Neural crest cell (in vitro differentiated cells): ENCODE results near the gene MARVELD2. TPM values are rescaled to one million over a fixed set of nuclear protein-coding genes. Genes with fewer than 3 reads are reported as not detected.

ENCODE experiments used
- DNase-seq: peaks from one replicate; pipeline ENCODE4 v3.0.0; 2021; ENCODE audit warnings: low read depth, mixed read lengths, low spot score
- H3K27ac Mint-ChIP-seq: one replicate; pipeline ENCODE4 v1.8.0; 2021; ENCODE audit warnings: mild to moderate bottlenecking, mixed read lengths; ENCODE audit not compliant: unreplicated experiment
- H3K27me3 Mint-ChIP-seq: 2 replicates; pipeline ENCODE4 v1.8.0; 2021; ENCODE audit warnings: low read depth, mild to moderate bottlenecking, mixed read lengths
- H3K36me3 Mint-ChIP-seq: 2 replicates; pipeline ENCODE4 v1.8.0; 2021; ENCODE audit warnings: low read depth, mild to moderate bottlenecking, mixed read lengths
- H3K4me1 Mint-ChIP-seq: 2 replicates; pipeline ENCODE4 v1.8.0; 2021; ENCODE audit warnings: mixed read lengths
- H3K4me3 Mint-ChIP-seq: one replicate; pipeline ENCODE4 v1.8.0; 2021; ENCODE audit warnings: mild to moderate bottlenecking, mixed read lengths
- H3K9me3 Mint-ChIP-seq: 2 replicates; pipeline ENCODE4 v1.8.0; 2021; ENCODE audit warnings: mixed read lengths
- CTCF ChIP-seq: fragments of 200-600 bp; sonication (generic); conservative IDR thresholded peaks from 2 replicates; pipeline ENCODE4 v1.5.0; 2021; ENCODE audit warnings: antibody characterized with exemption, mild to moderate bottlenecking
- total RNA-seq: library from RNA; stranded (reverse); gene quantifications from 2 replicates; pipeline ENCODE4 v1.2.1, GENCODE V29; 2021

The MARVELD2 gene
- total RNA-seq, 1 donor from 2014 or later, result 0.68 TPM

- H3K9me3 Mint-ChIP-seq, result no peaks in the 10 kb centered on the region
These were observed 77.0 kb downstream of the MARVELD2 start for GRCh38 chr5:69491838-69492390.

GRCh38 chr5:69492391-69492922 is 77.5 kb downstream of the MARVELD2 start, which contains the start of gene OCLN:
OCLN (plus strand) TSS chr5:69492790; CDS start chr5:69504245, 11,455 bp downstream.
- Mint-ChIP-seq H3K4me3 (peak within 1 kb of the TSS; percentile 85), H3K27me3 (peaks cover 74% of the 10 kb centered on the region), H3K9me3 (no peaks in the 10 kb centered on the region), H3K4me1 (peaks cover 8% of the 10 kb centered on the region), H3K36me3 (no peaks in the 10 kb centered on the region), H3K27ac (no peak within 1 kb of the TSS)
- DNase-seq, result peak; percentile 37
- TF ChIP-seq CTCF, result no peak

More at GRCh38 chr5:69491838-69492390, 77.0 kb downstream of the MARVELD2 start:
- Mint-ChIP-seq H3K27ac (no peak overlapping the region), H3K4me1 (peaks cover 6% of the 10 kb centered on the region), H3K4me3 (peak overlapping the region; percentile 85), H3K27me3 (peaks cover 76% of the 10 kb centered on the region), H3K36me3 (no peaks in the 10 kb centered on the region)
- no peak for DNase-seq
- TF ChIP-seq CTCF, result no peak

- H3K27me3 Mint-ChIP-seq, result peaks cover 74% of the 10 kb centered on the region
These were observed 78.0 kb downstream of the MARVELD2 start for GRCh38 chr5:69492923-69493395.

GRCh38 chr5:69493396-69494133 is 78.6 kb downstream of the MARVELD2 start:
- Mint-ChIP-seq H3K27ac (no peak overlapping the region), H3K9me3 (no peaks in the 10 kb centered on the region), H3K4me3 (peak overlapping the region; percentile 85), H3K27me3 (peaks cover 73% of the 10 kb centered on the region), H3K36me3 (no peaks in the 10 kb centered on the region), H3K4me1 (peaks cover 8% of the 10 kb centered on the region)
- DNase-seq, result peak; percentile 17
- TF ChIP-seq CTCF, result no peak

More at GRCh38 chr5:69492923-69493395, 78.0 kb downstream of the MARVELD2 start:
- Mint-ChIP-seq H3K4me1 (peaks cover 8% of the 10 kb centered on the region), H3K4me3 (peak overlapping the region; percentile 85), H3K27ac (no peak overlapping the region), H3K36me3 (no peaks in the 10 kb centered on the region), H3K9me3 (no peaks in the 10 kb centered on the region)
- TF ChIP-seq CTCF, result no peak
- peak; percentile 22 for DNase-seq

Other genes with a start within 250 kb of the MARVELD2 start
- gene CCNB1, start 248.0 kb upstream of the MARVELD2 start, total RNA-seq, result 252 and 262 TPM in 2 replicates
- 56.1 and 59.8 TPM in 2 replicates for gene CENPH, start 225.5 kb upstream of the MARVELD2 start, total RNA-seq
- 29.4 and 32.4 TPM in 2 replicates for gene CDK7, start 180.2 kb upstream of the MARVELD2 start, total RNA-seq
- 0.56 and 0.68 TPM in 2 replicates for gene CCDC125, start 82.3 kb upstream of the MARVELD2 start, total RNA-seq
- gene AK6, start 45.6 kb upstream of the MARVELD2 start, total RNA-seq, result 41.1 and 44.1 TPM in 2 replicates
- 50.0 and 55.3 TPM in 2 replicates for gene TAF9, start 45.6 kb upstream of the MARVELD2 start, total RNA-seq
- gene RAD17, start 45.3 kb upstream of the MARVELD2 start, total RNA-seq, result 30.1 and 31.9 TPM in 2 replicates
- gene OCLN, start 77.7 kb downstream of the MARVELD2 start, total RNA-seq, result 6.7 and 7.9 TPM in 2 replicates
- 47.9 and 49.4 TPM in 2 replicates for gene GTF2H2C, start 145.1 kb downstream of the MARVELD2 start, total RNA-seq